GM12801 (cell line): Measurements from ENCODE around the gene RBM20.

Experiments
- TF ChIP-seq, protein P1 (sequence below): IDR thresholded peaks from one replicate; pipeline ENCODE4 v1.5.1; 2011; ENCODE audit warnings: control low read depth; ENCODE audit not compliant: insufficient read length; ENCODE audit errors: extremely low read depth

Gene RBM20

DNA sequence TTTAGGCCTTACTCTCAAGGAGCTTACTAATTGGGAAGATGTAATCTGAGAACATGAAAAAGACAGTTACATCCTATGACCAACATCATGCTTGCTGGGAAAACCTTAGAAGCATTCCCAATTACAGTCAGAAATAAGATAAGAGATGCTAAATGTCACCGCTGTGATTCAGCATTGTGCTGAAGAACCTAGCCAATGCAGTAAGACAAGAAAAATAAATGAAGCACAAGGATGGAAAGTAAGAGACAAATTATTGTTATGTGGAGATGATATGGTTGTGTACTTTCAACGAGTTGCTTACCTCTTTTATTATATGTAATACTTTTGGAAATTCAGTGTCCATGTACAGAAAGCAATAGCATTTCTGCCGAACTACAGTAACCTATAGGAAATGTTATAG is 104.8 kb downstream of the RBM20 start:
- TF ChIP-seq, protein P1, sequence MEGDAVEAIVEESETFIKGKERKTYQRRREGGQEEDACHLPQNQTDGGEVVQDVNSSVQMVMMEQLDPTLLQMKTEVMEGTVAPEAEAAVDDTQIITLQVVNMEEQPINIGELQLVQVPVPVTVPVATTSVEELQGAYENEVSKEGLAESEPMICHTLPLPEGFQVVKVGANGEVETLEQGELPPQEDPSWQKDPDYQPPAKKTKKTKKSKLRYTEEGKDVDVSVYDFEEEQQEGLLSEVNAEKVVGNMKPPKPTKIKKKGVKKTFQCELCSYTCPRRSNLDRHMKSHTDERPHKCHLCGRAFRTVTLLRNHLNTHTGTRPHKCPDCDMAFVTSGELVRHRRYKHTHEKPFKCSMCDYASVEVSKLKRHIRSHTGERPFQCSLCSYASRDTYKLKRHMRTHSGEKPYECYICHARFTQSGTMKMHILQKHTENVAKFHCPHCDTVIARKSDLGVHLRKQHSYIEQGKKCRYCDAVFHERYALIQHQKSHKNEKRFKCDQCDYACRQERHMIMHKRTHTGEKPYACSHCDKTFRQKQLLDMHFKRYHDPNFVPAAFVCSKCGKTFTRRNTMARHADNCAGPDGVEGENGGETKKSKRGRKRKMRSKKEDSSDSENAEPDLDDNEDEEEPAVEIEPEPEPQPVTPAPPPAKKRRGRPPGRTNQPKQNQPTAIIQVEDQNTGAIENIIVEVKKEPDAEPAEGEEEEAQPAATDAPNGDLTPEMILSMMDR: no peak

DNA sequence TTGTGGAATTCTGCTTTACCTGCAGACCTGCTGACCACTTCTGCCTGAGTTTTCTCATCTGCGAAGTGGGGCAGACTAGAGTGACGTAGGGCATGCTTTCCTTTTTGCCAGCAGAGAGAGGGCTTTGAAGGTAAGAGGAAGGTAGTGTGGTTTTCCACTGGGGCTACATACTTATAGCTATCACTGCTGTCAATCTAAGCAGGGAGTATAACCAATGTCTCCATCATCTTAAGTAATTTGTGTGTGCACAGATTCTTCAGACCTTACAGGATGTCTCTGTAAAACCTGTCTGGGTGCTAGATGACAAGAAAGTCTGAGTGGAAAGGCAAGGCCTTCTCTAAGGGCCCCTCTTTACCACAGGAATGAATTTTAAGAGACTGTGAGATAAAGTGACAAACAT is 106.8 kb downstream of the RBM20 start:
- TF ChIP-seq, protein P1: no peak

DNA sequence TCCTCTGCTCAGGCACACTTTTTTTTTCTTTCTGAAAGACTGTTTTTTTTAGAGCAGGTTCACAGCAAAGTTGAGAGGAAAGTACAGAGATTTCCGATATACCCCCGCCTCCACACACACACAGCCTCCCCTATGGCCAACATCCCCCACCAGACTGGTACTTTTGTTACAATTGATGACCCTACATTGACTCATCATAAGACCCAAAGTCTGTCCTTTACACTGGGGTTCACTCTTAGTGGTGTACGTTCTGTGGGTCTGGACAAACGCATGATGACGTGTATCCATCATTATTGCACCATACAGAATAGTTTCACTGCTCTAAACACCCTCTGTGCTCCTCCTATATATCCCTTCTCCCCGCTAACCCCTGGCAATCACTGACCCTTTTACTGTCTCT is 107.7 kb downstream of the RBM20 start:
- TF ChIP-seq, protein P1: no peak

DNA sequence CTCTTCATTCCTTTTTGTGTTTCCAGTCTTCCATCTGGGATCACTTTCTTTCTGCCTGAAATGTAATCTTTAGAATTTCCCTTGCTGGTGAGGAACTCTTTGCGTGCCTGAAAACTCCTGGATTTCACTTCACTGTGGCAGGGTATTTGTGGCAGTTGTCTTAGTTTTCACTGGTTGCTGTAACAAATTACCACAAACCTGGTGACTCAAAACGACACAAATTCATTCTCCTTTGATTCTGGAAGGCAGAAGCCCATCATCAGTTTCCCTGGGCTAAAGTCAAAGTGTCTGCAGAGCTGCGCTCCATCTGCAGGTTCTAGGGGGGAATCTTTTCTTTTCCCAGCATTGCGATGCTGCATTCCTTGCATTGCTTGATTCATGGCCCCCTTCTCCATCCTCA is 109.3 kb downstream of the RBM20 start:
- TF ChIP-seq, protein P1: no peak

DNA sequence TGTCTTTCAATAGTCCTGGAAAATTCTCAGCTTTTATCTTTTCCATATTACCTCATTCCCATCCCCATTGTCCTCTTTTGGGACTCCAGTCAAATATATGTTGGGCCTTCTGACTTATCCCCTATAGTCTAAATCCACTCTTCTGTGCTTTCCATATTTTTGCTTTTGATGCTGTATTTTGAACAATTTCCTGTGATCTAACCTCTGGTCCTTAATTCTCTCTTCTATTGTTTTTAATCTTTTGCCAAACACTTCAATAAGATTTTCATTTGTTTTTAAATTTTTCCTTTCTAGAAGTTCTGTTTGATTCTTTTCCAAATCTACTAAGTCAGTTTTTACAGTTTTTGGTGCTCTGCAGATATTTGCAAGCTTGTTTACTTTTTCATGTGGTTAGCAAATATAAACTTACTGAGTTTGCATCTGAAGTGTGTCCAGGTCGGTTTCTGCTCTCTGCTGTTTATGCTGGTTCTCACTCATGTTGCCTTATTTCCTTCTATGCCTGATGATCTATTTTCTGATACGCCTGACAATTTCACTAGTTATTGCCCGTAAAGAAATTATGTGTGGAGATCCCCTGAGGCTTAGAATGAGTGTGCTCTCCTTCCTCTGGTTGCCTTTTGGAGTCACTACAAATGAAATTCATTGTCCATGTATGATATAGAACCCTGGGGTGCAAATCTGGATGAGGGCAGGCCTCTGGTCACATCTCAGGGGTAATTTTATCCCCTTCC is 110.4 kb downstream of the RBM20 start:
- TF ChIP-seq, protein P1: no peak

DNA sequence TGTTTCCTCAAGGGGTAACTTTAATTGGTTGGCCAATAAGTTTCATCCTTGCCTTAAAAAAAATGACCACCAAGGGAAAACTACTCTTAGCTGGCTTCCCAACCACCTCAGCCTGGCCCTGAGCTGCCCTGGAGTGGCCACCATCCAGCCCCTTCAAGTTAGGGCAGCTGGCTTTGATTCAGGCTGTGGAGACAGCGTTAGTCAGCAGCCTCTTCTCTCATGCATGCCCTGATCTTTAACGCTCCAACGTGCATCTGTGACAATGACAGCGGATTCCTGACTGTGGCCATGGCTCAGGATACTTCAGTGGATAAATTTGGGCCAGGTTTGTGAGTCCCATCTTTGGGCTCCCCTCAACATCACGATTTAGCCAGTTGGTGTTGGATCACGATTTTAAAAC is 111.6 kb downstream of the RBM20 start:
- TF ChIP-seq, protein P1: no peak

DNA sequence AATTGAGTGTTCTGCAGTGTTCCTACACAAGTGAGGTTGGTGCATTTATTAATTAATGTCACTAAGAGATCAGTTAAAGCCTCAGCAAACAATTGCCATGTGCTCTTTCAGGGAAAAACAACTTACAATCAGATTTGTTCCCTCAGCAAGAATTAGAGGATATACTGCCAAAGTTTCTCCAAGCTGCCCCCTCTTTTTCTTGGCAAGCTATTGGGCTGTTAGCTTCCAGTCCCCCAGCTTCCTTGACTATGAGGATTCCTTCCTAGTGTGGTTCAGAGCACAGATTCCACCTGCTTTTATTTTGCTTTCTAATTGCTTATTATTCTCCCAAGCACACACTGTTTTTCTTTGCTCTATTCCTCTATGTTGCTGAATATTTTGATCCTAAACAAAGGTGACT is 112.7 kb downstream of the RBM20 start:
- TF ChIP-seq, protein P1: no peak
